HepG2 (cell line): ENCODE measurements around the gene SLC8A2. TPM values are rescaled to one million over a fixed set of nuclear protein-coding genes. Genes with fewer than 3 reads are reported as not detected.

ENCODE experiments used
- CREB1 ChIP-seq, 2 experiments: fragments of 450-650 bp in 1 of 2; IDR thresholded peaks; 2 replicates each; pipeline ENCODE4 v1.6.1; 2016 to 2017; ENCODE audit warnings: control low read depth in 1 of 2, mild to moderate bottlenecking in 1 of 2, missing compliant biosample characterization in 1 of 2, missing genetic modification characterization in 1 of 2
- DDIT3 ChIP-seq: sonication (generic); formaldehyde crosslinking; IDR thresholded peaks from 2 replicates; pipeline ENCODE4 v1.4.0; 2020; ENCODE audit warnings: mild to moderate bottlenecking, missing genetic modification reagents
- DRAP1 ChIP-seq: IDR thresholded peaks from 2 replicates; pipeline ENCODE4 v1.6.1; 2016; ENCODE audit warnings: missing genetic modification reagents, missing compliant biosample characterization
- HCFC1 ChIP-seq: fragments of 150-350 bp; IDR thresholded peaks from 2 replicates; pipeline ENCODE4 v1.6.1; 2014; ENCODE audit warnings: low read depth, low read length
- KLF12 ChIP-seq: sonication (generic); formaldehyde crosslinking; IDR thresholded peaks from 2 replicates; pipeline ENCODE4 v1.4.0; 2020; ENCODE audit warnings: missing genetic modification reagents, borderline replicate concordance
- MAFG ChIP-seq: sonication (generic); formaldehyde crosslinking; IDR thresholded peaks from 2 replicates; pipeline ENCODE4 v1.5.1; 2020; ENCODE audit warnings: mild to moderate bottlenecking, missing genetic modification reagents
- NCOA2 ChIP-seq: sonication (generic); formaldehyde crosslinking; IDR thresholded peaks from 2 replicates; pipeline ENCODE4 v1.8.0; 2022; ENCODE audit warnings: inconsistent platforms
- POLR2A ChIP-seq, 2 experiments: IDR thresholded peaks; 2 replicates each; pipeline ENCODE4 v1.6.1; 2011; ENCODE audit warnings: low read depth in 2 of 2, low read length in 2 of 2, mild to moderate bottlenecking in 1 of 2, moderate library complexity in 1 of 2; ENCODE audit not compliant: insufficient read depth in 1 of 2
- POLR2AphosphoS5 ChIP-seq: IDR thresholded peaks from 2 replicates; pipeline ENCODE4 v1.6.1; 2012; ENCODE audit warnings: low read depth, low read length
- RFX3 ChIP-seq: IDR thresholded peaks from 2 replicates; pipeline ENCODE4 v1.6.1; 2016; ENCODE audit warnings: missing biosample characterization, missing genetic modification reagents
- SIN3B ChIP-seq: fragments of 150-350 bp; IDR thresholded peaks from 2 replicates; pipeline ENCODE4 v1.6.1; 2014; ENCODE audit warnings: low read length
- SP140L ChIP-seq: sonication (generic); formaldehyde crosslinking; IDR thresholded peaks from 2 replicates; pipeline ENCODE4 v1.4.0; 2020; ENCODE audit warnings: missing genetic modification reagents, borderline replicate concordance
- THAP7 ChIP-seq: sonication (generic); formaldehyde crosslinking; IDR thresholded peaks from 2 replicates; pipeline ENCODE4 v1.8.1; 2023; ENCODE audit warnings: mild to moderate bottlenecking, missing genetic modification reagents
- TRIM24 ChIP-seq: sonication (generic); formaldehyde crosslinking; IDR thresholded peaks from 2 replicates; pipeline ENCODE4 v1.8.0; 2022; ENCODE audit warnings: mild to moderate bottlenecking, missing genetic modification reagents
- U2AF1 ChIP-seq: fragments of 200-400 bp; formaldehyde crosslinking; optimal IDR thresholded peaks from 2 replicates; pipeline ENCODE3; 2017; ENCODE audit warnings: mild to moderate bottlenecking, low read depth, low read length
- ZNF318 ChIP-seq: sonication (generic); formaldehyde crosslinking; IDR thresholded peaks from 2 replicates; pipeline ENCODE4 v1.4.0; 2020; ENCODE audit warnings: mild to moderate bottlenecking, missing genetic modification reagents
- ZNF446 ChIP-seq: sonication (generic); formaldehyde crosslinking; IDR thresholded peaks from 2 replicates; pipeline ENCODE4 v1.5.0; 2020; ENCODE audit warnings: mild to moderate bottlenecking, missing genetic modification reagents
- ZNF543 ChIP-seq: sonication (generic); formaldehyde crosslinking; IDR thresholded peaks from 2 replicates; pipeline ENCODE4 v1.4.0; 2020; ENCODE audit warnings: mild to moderate bottlenecking, missing genetic modification reagents
- ZNF577 ChIP-seq: sonication (generic); formaldehyde crosslinking; IDR thresholded peaks from 2 replicates; pipeline ENCODE4 v1.4.0; 2020; ENCODE audit warnings: mild to moderate bottlenecking, low read depth, missing genetic modification reagents, borderline replicate concordance
- ZNF7 ChIP-seq: IDR thresholded peaks from 2 replicates; pipeline ENCODE4 v1.6.1; 2016; ENCODE audit warnings: missing biosample characterization, missing genetic modification reagents
- ZNF850 ChIP-seq: sonication (generic); formaldehyde crosslinking; conservative IDR thresholded peaks from 2 replicates; pipeline ENCODE4 v1.9.0; 2021; ENCODE audit warnings: mild to moderate bottlenecking, missing genetic modification reagents
- ZNF883 ChIP-seq: sonication (generic); formaldehyde crosslinking; IDR thresholded peaks from 2 replicates; pipeline ENCODE4 v1.5.1; 2020; ENCODE audit warnings: mild to moderate bottlenecking, missing genetic modification reagents; ENCODE audit errors: not compliant biosample characterization
- polyA plus RNA-seq, 8 experiments: library from polyadenylated mRNA; depleted of rRNA in 3 of 8; stranded (reverse) in 7 of 8; unstranded in 1 of 8; fragments of >200 nt; fragmentation: Illumina TruSeq in 4 of 8; extraction: Trizol in 4 of 8; gene quantifications; 2 replicates each; pipeline versions ENCODE4 v1.2.1 to v1.2.3, GENCODE V29; 2011 to 2016; ENCODE audit warnings: low read depth in 4 of 8, missing spikeins in 1 of 8, mixed read lengths in 1 of 8; ENCODE audit not compliant: insufficient read depth in 1 of 8
- total RNA-seq, 5 experiments: library from RNA; depleted of rRNA; stranded (reverse); fragments of >200 nt; fragmentation: Illumina TruSeq; extraction: Trizol; gene quantifications; 2 replicates each; pipeline ENCODE4 v1.2.3, GENCODE V29; 2016; ENCODE audit warnings: low read depth in 1 of 5

Gene SLC8A2
- total and polyA plus RNA-seq, 2 of the 13 experiments (the other 11 are each of a cell fraction or from before 2014, with no cell fraction given), result 0.02 TPM; not detected in 1

- no peak for TF ChIP-seq THAP7 (CRISPR knock-in tag)
- peak; percentile 46; the same call in 1 of the 2 replicates for TF ChIP-seq POLR2AphosphoS5
- no peak for TF ChIP-seq SIN3B
- peak; percentile 60; the same call in 1 of the 2 replicates for TF ChIP-seq DRAP1
- TF ChIP-seq ZNF7 (CRISPR knock-in tag), result no peak
- TF ChIP-seq MAFG, result no peak
- no peak for TF ChIP-seq RFX3 (CRISPR knock-in tag)
- 0 out of 2 replicates have a peak, but pooled peaks have one; percentile 22 for TF ChIP-seq CREB1 (IDR thresholded peaks at IDR 0.05)
- no peak for TF ChIP-seq CREB1 (CRISPR knock-in tag; IDR thresholded peaks at IDR 0.05)
- TF ChIP-seq ZNF577 (CRISPR knock-in tag), result no peak
- no peak for TF ChIP-seq DDIT3 (CRISPR knock-in tag)
- no peak for TF ChIP-seq ZNF318 (CRISPR knock-in tag)
- TF ChIP-seq NCOA2 (CRISPR knock-in tag), result no peak
- TF ChIP-seq HCFC1, result no peak
- TF ChIP-seq POLR2A (IDR thresholded peaks at IDR 0.05; ENCODE audit: insufficient read depth in 1 of 2, low read depth in 2 of 2, low read length in 2 of 2), result peak in 1 of 2 experiments; percentile 45; a peak in 1 of 4 replicates
- no peak for TF ChIP-seq TRIM24 (CRISPR knock-in tag)
- no peak for TF ChIP-seq ZNF446 (CRISPR knock-in tag)
- no peak for TF ChIP-seq ZNF543 (CRISPR knock-in tag)
- no peak for TF ChIP-seq U2AF1
- no peak for TF ChIP-seq KLF12 (CRISPR knock-in tag)
- no peak for TF ChIP-seq ZNF850 (CRISPR knock-in tag)
- TF ChIP-seq ZNF883 (CRISPR knock-in tag), result no peak
- no peak for TF ChIP-seq SP140L (CRISPR knock-in tag)
Observed at GRCh38 chr19:47512183-47512947, 40.7 kb upstream of the SLC8A2 start (continued).
